Measurements from ENCODE around the gene SLC22A15. TPM values are rescaled to one million over a fixed set of nuclear protein-coding genes. Genes with fewer than 3 reads are reported as not detected.

SLC22A15 gene
- total and polyA plus RNA-seq, 8 donors = 1.5 to 4.9 (median 3.3) TPM

DNA sequence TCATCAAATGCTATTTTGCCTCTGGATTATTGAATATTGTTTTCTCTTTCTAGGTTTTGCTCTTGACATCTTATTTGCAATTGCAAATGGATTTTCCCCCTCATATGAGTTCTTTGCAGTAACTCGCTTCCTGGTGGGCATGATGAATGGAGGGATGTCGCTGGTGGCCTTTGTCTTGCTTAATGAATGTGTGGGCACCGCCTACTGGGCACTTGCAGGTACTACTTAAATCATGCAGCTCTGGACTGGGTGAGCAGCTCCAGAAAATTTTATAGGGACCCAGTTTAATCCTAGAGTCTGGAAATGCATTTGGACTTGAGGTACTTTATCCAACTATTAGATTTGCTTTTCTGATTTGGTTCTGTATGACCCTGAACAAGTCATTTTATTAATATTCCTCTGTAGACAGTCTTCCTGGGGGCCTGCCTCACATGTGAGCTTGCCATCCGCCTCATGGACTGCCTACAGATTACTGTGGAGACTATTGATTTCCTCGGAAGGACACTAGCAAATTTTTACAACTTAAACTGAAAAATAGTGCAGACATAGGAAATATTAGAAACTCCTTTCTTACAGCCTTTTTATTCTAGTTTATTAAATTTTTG lies 44.5 kb downstream of the SLC22A15 start:
- H3K9me3 ChIP-seq = no peaks in the 10 kb centered on the region
- peak; percentile 33 to 56 (median 46) for TF ChIP-seq CTCF (IDR thresholded peaks at IDR 0.05)
- FAIRE-seq (no peak), DNase-seq (peak in 5 of 6 donors; percentile 33 to 63 (median 38)), ATAC-seq (peak; percentile 77 to 91 (median 86))
- H3K27me3 ChIP-seq = no peaks in the 10 kb centered on the region
- no peak overlapping the region for H3K4me3 ChIP-seq
- no peaks in the 10 kb centered on the region for H3K4me1 ChIP-seq
- intact Hi-C loops (cut with DNase I) = no loop called here
- WGBS, 2 donors = 51 to 53% methylated on average over 5 of the region's 5 CpGs
- H3K27ac ChIP-seq = no peak overlapping the region
- H3K36me3 ChIP-seq = peaks cover 0 to 4% (median 0%) of the 10 kb centered on the region in 3 donors

GRCh38 chr1:116024626-116025025 lies 48.3 kb downstream of the SLC22A15 start:
- intact Hi-C loops (cut with DNase I) = no loop called here
- no peak for ATAC-seq
- no peak for FAIRE-seq
- Histone ChIP-seq H3K27ac (no peak overlapping the region), H3K36me3 (peaks cover 0 to 4% (median 0%) of the 10 kb centered on the region in 3 donors), H3K9me3 (no peaks in the 10 kb centered on the region), H3K27me3 (no peaks in the 10 kb centered on the region), H3K4me3 (no peak overlapping the region), H3K4me1 (no peaks in the 10 kb centered on the region)
- no peak for DNase-seq
- no peak for TF ChIP-seq CTCF (IDR thresholded peaks at IDR 0.05)
- 60 to 63% methylated on average over 3 of the region's 3 CpGs for WGBS, 2 donors

DNA sequence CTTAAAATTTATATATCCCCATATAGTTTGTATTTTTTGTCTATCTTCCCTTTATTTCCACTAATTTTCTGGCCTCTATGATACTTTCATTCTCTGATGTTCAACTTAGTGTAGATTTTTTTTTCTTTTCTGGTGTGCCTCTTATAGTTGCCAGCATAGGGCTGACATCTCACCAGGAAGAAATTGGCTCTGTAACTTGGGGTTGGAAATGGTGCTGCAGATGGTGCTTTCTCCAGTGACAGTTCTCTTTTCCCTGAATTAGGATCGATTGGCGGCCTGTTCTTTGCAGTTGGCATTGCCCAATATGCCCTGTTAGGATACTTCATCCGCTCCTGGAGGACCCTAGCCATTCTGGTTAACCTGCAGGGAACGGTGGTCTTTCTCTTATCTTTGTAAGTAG lies 50.3 kb downstream of the SLC22A15 start:
- Histone ChIP-seq H3K36me3 (peaks cover 0 to 9% (median 0%) of the 10 kb centered on the region in 3 donors), H3K4me1 (no peaks in the 10 kb centered on the region), H3K4me3 (no peak overlapping the region), H3K27ac (no peak overlapping the region), H3K9me3 (no peaks in the 10 kb centered on the region), H3K27me3 (no peaks in the 10 kb centered on the region)
- TF ChIP-seq CTCF (IDR thresholded peaks at IDR 0.05) = no peak
- ATAC-seq = no peak
- intact Hi-C loops (cut with DNase I) = no loop called here
- 92 to 94% methylated on average over 4 of the region's 4 CpGs for WGBS, 2 donors
- no peak for FAIRE-seq
- no peak for DNase-seq

GRCh38 chr1:116031302-116031835 lies 55.1 kb downstream of the SLC22A15 start:
- Histone ChIP-seq H3K27me3 (no peaks in the 10 kb centered on the region), H3K36me3 (peaks cover 0 to 9% (median 0%) of the 10 kb centered on the region in 3 donors), H3K9me3 (no peaks in the 10 kb centered on the region), H3K27ac (no peak overlapping the region), H3K4me1 (no peaks in the 10 kb centered on the region), H3K4me3 (no peak overlapping the region)
- FAIRE-seq (no peak), DNase-seq (no peak), ATAC-seq (no peak)
- TF ChIP-seq CTCF (IDR thresholded peaks at IDR 0.05) = no peak
- intact Hi-C loops (cut with DNase I) = no loop called here
- 88 to 92% methylated on average over 13 of the region's 13 CpGs for WGBS, 2 donors

DNA sequence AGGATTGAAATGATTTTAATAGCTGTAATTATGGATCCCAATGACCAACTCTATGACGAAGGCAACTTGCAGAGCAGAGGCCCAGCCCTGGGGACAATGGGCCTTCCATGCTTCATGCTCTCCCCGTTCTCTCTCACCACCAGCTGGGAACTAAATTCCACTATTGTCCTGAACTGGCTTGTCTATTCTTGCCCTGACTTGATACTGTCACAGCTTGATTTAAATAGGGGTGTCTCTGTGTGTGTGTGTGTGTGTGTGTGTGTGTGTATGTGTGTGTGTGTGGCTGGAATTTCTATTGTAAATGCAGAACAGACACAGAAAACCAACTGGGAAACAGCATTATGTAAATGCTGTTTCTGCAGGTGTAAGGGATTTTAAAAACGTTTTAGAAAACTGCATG lies 57.0 kb downstream of the SLC22A15 start:
- TF ChIP-seq CTCF (IDR thresholded peaks at IDR 0.05) = no peak
- no peak for ATAC-seq
- WGBS, 2 donors = 66 to 70% methylated on average over 3 of the region's 3 CpGs
- no peak for FAIRE-seq
- Histone ChIP-seq H3K4me3 (no peak overlapping the region), H3K27ac (no peak overlapping the region), H3K4me1 (no peaks in the 10 kb centered on the region), H3K9me3 (no peaks in the 10 kb centered on the region), H3K27me3 (no peaks in the 10 kb centered on the region), H3K36me3 (peaks cover 0 to 9% (median 0%) of the 10 kb centered on the region in 3 donors)
- intact Hi-C loops (cut with DNase I) = no loop called here
- DNase-seq = no peak
